Liver (tissue), 9 donors: Measurements from ENCODE around the gene NAGA. TPM values are rescaled to one million over a fixed set of nuclear protein-coding genes. Genes with fewer than 3 reads are reported as not detected.

ENCODE experiments used
- DNase-seq: peaks from one replicate; pipeline ENCODE4 v3.0.0-alpha.2; 2017; ENCODE audit warnings: low spot score
- H3K27ac ChIP-seq, 2 donors: one replicate each; pipeline ENCODE4 v1.7.0; 2013; ENCODE audit warnings: inconsistent platforms in 2 of 2, low read length in 2 of 2, control low read depth in 1 of 2, low read depth in 1 of 2, mild to moderate bottlenecking in 1 of 2
- H3K27me3 ChIP-seq, 4 donors: one replicate each; pipeline versions ENCODE4 v1.6.1 to v1.7.0; 2013; ENCODE audit warnings: low read length in 3 of 4, inconsistent platforms in 1 of 4, mild to moderate bottlenecking in 1 of 4, moderate library complexity in 1 of 4; ENCODE audit not compliant: control insufficient read depth in 4 of 4, insufficient read depth in 4 of 4
- H3K36me3 ChIP-seq, 4 donors: one replicate each; pipeline versions ENCODE4 v1.6.1 to v1.7.0; 2013; ENCODE audit warnings: low read length in 3 of 4, mild to moderate bottlenecking in 3 of 4, low read depth in 1 of 4, moderate library complexity in 1 of 4; ENCODE audit not compliant: control insufficient read depth in 4 of 4, insufficient read depth in 3 of 4
- H3K4me1 ChIP-seq, 4 donors: one replicate each; pipeline versions ENCODE4 v1.6.1 to v1.7.0; 2013; ENCODE audit warnings: low read length in 3 of 4, mild to moderate bottlenecking in 3 of 4, moderate library complexity in 1 of 4; ENCODE audit not compliant: control insufficient read depth in 4 of 4, insufficient read depth in 4 of 4
- H3K4me3 ChIP-seq, 3 donors: one replicate each; pipeline versions ENCODE4 v1.6.1 to v1.7.0; 2013; ENCODE audit warnings: low read length in 3 of 3, control low read depth in 1 of 3, low read depth in 1 of 3, mild to moderate bottlenecking in 1 of 3
- H3K9ac ChIP-seq, 2 donors: one replicate each; pipeline ENCODE4 v1.7.0; 2013; ENCODE audit warnings: low read length in 2 of 2, mild to moderate bottlenecking in 2 of 2, moderate library complexity in 2 of 2, control low read depth in 1 of 2, low read depth in 1 of 2
- H3K9me3 ChIP-seq, 4 donors: one replicate each; pipeline versions ENCODE4 v1.6.1 to v1.7.0; 2013; ENCODE audit warnings: low read length in 3 of 4; ENCODE audit not compliant: control insufficient read depth in 4 of 4
- ATF3 ChIP-seq: IDR thresholded peaks from 2 replicates; pipeline ENCODE4 v1.6.1; 2016; ENCODE audit warnings: antibody characterized with exemption
- CTCF ChIP-seq: fragments of 150-350 bp; IDR thresholded peaks from 2 replicates; pipeline ENCODE4 v1.5.1; 2017; ENCODE audit warnings: improper control_type of control experiment, low read depth, low read length; ENCODE audit not compliant: missing input control
- EGR1 ChIP-seq, 2 donors: IDR thresholded peaks; 2 replicates each; pipeline ENCODE4 v1.6.1; 2016 to 2018; ENCODE audit warnings: antibody characterized with exemption in 2 of 2, low read depth in 2 of 2
- FOXA1 ChIP-seq: IDR thresholded peaks from 2 replicates; pipeline ENCODE4 v1.6.1; 2016; ENCODE audit warnings: antibody characterized with exemption
- FOXA2 ChIP-seq: IDR thresholded peaks from 2 replicates; pipeline ENCODE4 v1.6.1; 2016; ENCODE audit warnings: antibody characterized with exemption
- GABPA ChIP-seq, 2 donors: IDR thresholded peaks in 1 of 2; conservative IDR thresholded peaks in 1 of 2; 2 replicates each; pipeline ENCODE4 v1.6.1; 2016; ENCODE audit warnings: antibody characterized with exemption in 2 of 2, mild to moderate bottlenecking in 1 of 2, moderate library complexity in 1 of 2
- HNF4A ChIP-seq, 2 donors: conservative IDR thresholded peaks; 2 replicates each; pipeline ENCODE4 v1.6.1; 2016; ENCODE audit warnings: antibody characterized with exemption in 2 of 2, mild to moderate bottlenecking in 2 of 2
- HNF4G ChIP-seq: IDR thresholded peaks from 2 replicates; pipeline ENCODE4 v1.6.1; 2016; ENCODE audit warnings: antibody characterized with exemption
- MAX ChIP-seq: IDR thresholded peaks from 2 replicates; pipeline ENCODE4 v1.6.1; 2016; ENCODE audit warnings: antibody characterized with exemption
- NR2F2 ChIP-seq: IDR thresholded peaks from 2 replicates; pipeline ENCODE4 v1.6.1; 2016; ENCODE audit warnings: antibody characterized with exemption
- RAD21 ChIP-seq, 2 donors: IDR thresholded peaks; 2 replicates each; pipeline ENCODE4 v1.6.1; 2016; ENCODE audit warnings: antibody characterized with exemption in 2 of 2, mild to moderate bottlenecking in 2 of 2
- REST ChIP-seq: IDR thresholded peaks from 2 replicates; pipeline ENCODE4 v1.6.1; 2016; ENCODE audit warnings: antibody characterized with exemption, mild to moderate bottlenecking
- RXRA ChIP-seq, 2 donors: IDR thresholded peaks; 2 replicates each; pipeline ENCODE4 v1.6.1; 2017 to 2018; ENCODE audit warnings: antibody characterized with exemption in 2 of 2, mild to moderate bottlenecking in 1 of 2
- SP1 ChIP-seq: IDR thresholded peaks from 2 replicates; pipeline ENCODE4 v1.6.1; 2018; ENCODE audit warnings: antibody characterized with exemption, mild to moderate bottlenecking
- TAF1 ChIP-seq: conservative IDR thresholded peaks from 2 replicates; pipeline ENCODE4 v1.6.1; 2016; ENCODE audit warnings: antibody characterized with exemption, mild to moderate bottlenecking
- YY1 ChIP-seq: IDR thresholded peaks from 2 replicates; pipeline ENCODE4 v1.6.1; 2016; ENCODE audit warnings: antibody characterized with exemption, mild to moderate bottlenecking
- ZBTB33 ChIP-seq: IDR thresholded peaks from 2 replicates; pipeline ENCODE4 v1.6.1; 2016; ENCODE audit warnings: antibody characterized with exemption
- WGBS: extraction: QIAGEN DNeasy Blood & Tissue Kit; methylation state at CpG from one replicate; pipeline ENCODE4 v1.1.7; 2013; 5-methylcytosine and 5-hydroxymethylcytosine counted together
- polyA plus RNA-seq, 2 donors: library from polyadenylated mRNA; stranded (reverse) in 1 of 2; unstranded in 1 of 2; fragments of 200-250 nt in 1 of 2; fragments of >200 nt in 1 of 2; fragmentation: Nextera tagmentation in 1 of 2; extraction: Ambion mirVana in 1 of 2; gene quantifications; one replicate each; pipeline versions ENCODE4 v1.2.1 to v1.2.3, GENCODE V29; 2013 to 2015
- total RNA-seq, 2 donors: library from RNA; depleted of rRNA; stranded (reverse); fragments of >200 nt; gene quantifications; one replicate each; pipeline ENCODE4 v1.2.3, GENCODE V29; 2014
- donor health status: healthy.
- donor health status: healthy.
- donor health status: healthy.
- donor health status: healthy.
- donor health status: healthy.

NAGA gene
- total and polyA plus RNA-seq, 4 donors: 12.8 to 33.9 (median 23.9) TPM

GRCh38 chr22:42060489-42060888 lies 10.1 kb downstream of the NAGA start:
- Histone ChIP-seq H3K27ac (no peak overlapping the region), H3K4me1 (peaks cover 3 to 11% (median 10%) of the 10 kb centered on the region in 4 donors), H3K27me3 (no peaks in the 10 kb centered on the region), H3K4me3 (no peak overlapping the region), H3K36me3 (peaks cover 8 to 32% (median 20%) of the 10 kb centered on the region in 4 donors), H3K9me3 (no peaks in the 10 kb centered on the region), H3K9ac (no peak overlapping the region)
- no peak for DNase-seq
- WGBS: 95% methylated on average over 5 of the region's 5 CpGs
- TF ChIP-seq SP1 (no peak), ATF3 (no peak)

- Histone ChIP-seq H3K27me3 (no peaks in the 10 kb centered on the region), H3K9me3 (no peaks in the 10 kb centered on the region), H3K27ac (no peak overlapping the region), H3K9ac (no peak overlapping the region), H3K4me3 (no peak overlapping the region), H3K4me1 (no peaks in the 10 kb centered on the region), H3K36me3 (peaks cover 6 to 29% (median 17%) of the 10 kb centered on the region in 4 donors)
- no peak for TF ChIP-seq SP1
- no peak for TF ChIP-seq HNF4A (conservative IDR thresholded peaks at IDR 0.05)
- TF ChIP-seq GABPA (IDR thresholded peaks at IDR 0.05 in 1 of 2, conservative IDR thresholded peaks at IDR 0.05 in 1 of 2): no peak
- no peak for TF ChIP-seq ZBTB33
- TF ChIP-seq FOXA1: no peak
- no peak for TF ChIP-seq MAX
- TF ChIP-seq RAD21 (IDR thresholded peaks at IDR 0.05): no peak
- no peak for TF ChIP-seq EGR1 (IDR thresholded peaks at IDR 0.05; ENCODE audit: low read depth in 2 of 2)
- TF ChIP-seq REST: no peak
- TF ChIP-seq ATF3: no peak
- TF ChIP-seq TAF1: no peak
- no peak for TF ChIP-seq YY1
- no peak for TF ChIP-seq FOXA2
- TF ChIP-seq HNF4G: no peak
- TF ChIP-seq NR2F2: no peak
- no peak for TF ChIP-seq RXRA (IDR thresholded peaks at IDR 0.05)
- TF ChIP-seq CTCF: no peak
- WGBS: 100% methylated on average over 1 of the region's 1 CpG
- DNase-seq: no peak
Observed at GRCh38 chr22:42056757-42057511, 13.7 kb downstream of the NAGA start.
